ENCODE results near the gene ENPP3. TPM values are rescaled to one million over a fixed set of nuclear protein-coding genes. Genes with fewer than 3 reads are reported as not detected.

Gene ENPP3
- polyA plus RNA-seq, 1 donor from 2014 or later = 0.50 TPM

DNA sequence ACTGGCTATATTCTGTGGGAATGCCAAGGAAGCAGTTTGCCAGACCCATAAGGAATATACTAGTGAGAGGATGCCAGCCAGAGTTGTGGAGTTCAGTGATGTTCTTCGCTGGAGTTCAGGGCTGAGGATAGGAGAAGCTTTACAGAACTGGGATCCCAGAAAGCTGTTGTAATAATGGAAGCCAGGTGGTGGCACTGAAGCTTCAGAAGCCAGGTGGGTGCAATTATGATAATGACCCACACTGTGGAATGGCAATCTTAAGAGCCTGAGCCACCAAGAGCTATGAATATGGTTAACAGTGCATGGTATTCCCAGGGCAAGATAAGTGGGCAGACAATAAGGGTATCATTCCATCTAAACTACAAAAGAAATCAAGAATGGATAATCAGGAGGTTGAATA lies 145.7 kb downstream of the ENPP3 start:
- no peak overlapping the region for H3K27ac ChIP-seq (ENCODE audit: low read length)
- H3K79me2 ChIP-seq (replicated peaks; ENCODE audit: insufficient read depth, low read length) = no peaks in the 10 kb centered on the region
- H3K27me3 ChIP-seq (ENCODE audit: insufficient read depth, low read depth, low read length) = no peaks in the 10 kb centered on the region
- H3K4me3 ChIP-seq (ENCODE audit: low read length) = no peak overlapping the region
- no peaks in the 10 kb centered on the region for H3K9me3 ChIP-seq (ENCODE audit: low read length)
- H3K9ac ChIP-seq (ENCODE audit: low read length) = no peak overlapping the region
- H3K36me3 ChIP-seq (ENCODE audit: insufficient read depth, low read length) = no peaks in the 10 kb centered on the region
- no peaks in the 10 kb centered on the region for H3K9me2 ChIP-seq (ENCODE audit: insufficient read depth, low read length)
- no peaks in the 10 kb centered on the region for H3F3A ChIP-seq (ENCODE audit: insufficient read depth, low read length, poor library complexity, severe bottlenecking)
- no peak overlapping the region for H3K4me2 ChIP-seq (ENCODE audit: low read length)
- no peaks in the 10 kb centered on the region for H4K20me1 ChIP-seq (ENCODE audit: insufficient read depth)
- no peak for TF ChIP-seq EP300 (conservative IDR thresholded peaks at IDR 0.05; ENCODE audit: poor library complexity, severe bottlenecking)
- TF ChIP-seq RAD21 (conservative IDR thresholded peaks at IDR 0.05) = no peak
- no peak for TF ChIP-seq POLR2AphosphoS5 (IDR thresholded peaks at IDR 0.05)
- TF ChIP-seq, protein P1, sequence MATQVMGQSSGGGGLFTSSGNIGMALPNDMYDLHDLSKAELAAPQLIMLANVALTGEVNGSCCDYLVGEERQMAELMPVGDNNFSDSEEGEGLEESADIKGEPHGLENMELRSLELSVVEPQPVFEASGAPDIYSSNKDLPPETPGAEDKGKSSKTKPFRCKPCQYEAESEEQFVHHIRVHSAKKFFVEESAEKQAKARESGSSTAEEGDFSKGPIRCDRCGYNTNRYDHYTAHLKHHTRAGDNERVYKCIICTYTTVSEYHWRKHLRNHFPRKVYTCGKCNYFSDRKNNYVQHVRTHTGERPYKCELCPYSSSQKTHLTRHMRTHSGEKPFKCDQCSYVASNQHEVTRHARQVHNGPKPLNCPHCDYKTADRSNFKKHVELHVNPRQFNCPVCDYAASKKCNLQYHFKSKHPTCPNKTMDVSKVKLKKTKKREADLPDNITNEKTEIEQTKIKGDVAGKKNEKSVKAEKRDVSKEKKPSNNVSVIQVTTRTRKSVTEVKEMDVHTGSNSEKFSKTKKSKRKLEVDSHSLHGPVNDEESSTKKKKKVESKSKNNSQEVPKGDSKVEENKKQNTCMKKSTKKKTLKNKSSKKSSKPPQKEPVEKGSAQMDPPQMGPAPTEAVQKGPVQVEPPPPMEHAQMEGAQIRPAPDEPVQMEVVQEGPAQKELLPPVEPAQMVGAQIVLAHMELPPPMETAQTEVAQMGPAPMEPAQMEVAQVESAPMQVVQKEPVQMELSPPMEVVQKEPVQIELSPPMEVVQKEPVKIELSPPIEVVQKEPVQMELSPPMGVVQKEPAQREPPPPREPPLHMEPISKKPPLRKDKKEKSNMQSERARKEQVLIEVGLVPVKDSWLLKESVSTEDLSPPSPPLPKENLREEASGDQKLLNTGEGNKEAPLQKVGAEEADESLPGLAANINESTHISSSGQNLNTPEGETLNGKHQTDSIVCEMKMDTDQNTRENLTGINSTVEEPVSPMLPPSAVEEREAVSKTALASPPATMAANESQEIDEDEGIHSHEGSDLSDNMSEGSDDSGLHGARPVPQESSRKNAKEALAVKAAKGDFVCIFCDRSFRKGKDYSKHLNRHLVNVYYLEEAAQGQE (IDR thresholded peaks at IDR 0.05; ENCODE audit: borderline replicate concordance) = no peak
- TF ChIP-seq MXI1 (conservative IDR thresholded peaks at IDR 0.05; ENCODE audit: poor library complexity, severe bottlenecking) = no peak
- H2AFZ ChIP-seq (ENCODE audit: low read depth, low read length) = no peak overlapping the region

DNA sequence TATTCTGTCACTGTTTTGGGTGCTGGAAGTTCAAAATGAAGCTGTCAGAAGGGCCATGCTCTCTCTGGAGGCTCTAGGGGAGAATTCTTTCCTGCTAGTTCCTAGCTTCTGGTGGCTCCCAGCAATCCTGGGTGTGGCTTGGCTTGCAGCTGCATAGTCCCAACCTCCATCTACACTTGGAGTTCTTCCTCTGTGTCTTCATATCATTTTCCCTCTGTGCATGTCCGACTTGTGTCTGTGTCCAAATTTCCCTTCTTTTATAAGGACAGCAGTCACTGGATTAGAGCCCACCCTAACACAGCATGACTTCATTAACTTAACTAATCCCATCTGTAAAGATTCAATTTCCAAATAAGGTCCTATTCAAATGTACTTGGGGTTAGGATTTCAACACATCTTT lies 147.5 kb downstream of the ENPP3 start:
- H3K9me3 ChIP-seq (ENCODE audit: low read length) = no peaks in the 10 kb centered on the region
- H3K4me3 ChIP-seq (ENCODE audit: low read length) = no peak overlapping the region
- H3K9me2 ChIP-seq (ENCODE audit: insufficient read depth, low read length) = no peaks in the 10 kb centered on the region
- H3K36me3 ChIP-seq (ENCODE audit: insufficient read depth, low read length) = no peaks in the 10 kb centered on the region
- H3K79me2 ChIP-seq (replicated peaks; ENCODE audit: insufficient read depth, low read length) = no peaks in the 10 kb centered on the region
- no peak overlapping the region for H2AFZ ChIP-seq (ENCODE audit: low read depth, low read length)
- no peak overlapping the region for H3K4me2 ChIP-seq (ENCODE audit: low read length)
- no peak overlapping the region for H3K9ac ChIP-seq (ENCODE audit: low read length)
- no peaks in the 10 kb centered on the region for H3F3A ChIP-seq (ENCODE audit: insufficient read depth, low read length, poor library complexity, severe bottlenecking)
- no peaks in the 10 kb centered on the region for H4K20me1 ChIP-seq (ENCODE audit: insufficient read depth)
- H3K27me3 ChIP-seq (ENCODE audit: insufficient read depth, low read depth, low read length) = no peaks in the 10 kb centered on the region
- H3K27ac ChIP-seq (ENCODE audit: low read length) = no peak overlapping the region
- TF ChIP-seq, protein P1 (IDR thresholded peaks at IDR 0.05; ENCODE audit: borderline replicate concordance) = no peak
- TF ChIP-seq POLR2AphosphoS5 (IDR thresholded peaks at IDR 0.05) = no peak
- no peak for TF ChIP-seq TAF1 (IDR thresholded peaks at IDR 0.05; ENCODE audit: low read depth)
- no peak for TF ChIP-seq MXI1 (conservative IDR thresholded peaks at IDR 0.05; ENCODE audit: poor library complexity, severe bottlenecking)
- no peak for TF ChIP-seq CTCF (IDR thresholded peaks at IDR 0.05; ENCODE audit: poor library complexity, severe bottlenecking)
- no peak for TF ChIP-seq RAD21 (conservative IDR thresholded peaks at IDR 0.05)
- no peak for TF ChIP-seq EZH2 (IDR thresholded peaks at IDR 0.05; ENCODE audit: borderline replicate concordance, insufficient read depth, low read length, poor library complexity, severe bottlenecking)
